Stimulated activated CD4-positive, alpha-beta T cell treated with anti-CD3 and anti-CD28 coated beads, Interleukin-12 subunit alpha, Interleukin-12 subunit beta, amount 100 ng/mL, for 24 hours (primary cell): ENCODE data around the gene SFSWAP.

Experiments
- DNase-seq, 2 experiments: peaks; one replicate each; pipeline ENCODE4 v3.0.0-alpha.2; 2020; ENCODE audit warnings: low read depth in 2 of 2

The SFSWAP gene

GRCh38 chr12:131833896-131834641, 123.2 kb downstream of the SFSWAP start:
- no peak for DNase-seq

- DNase-seq = no peak
Measured at GRCh38 chr12:131834798-131835615, 124.1 kb downstream of the SFSWAP start.

GRCh38 chr12:131835616-131836171, 124.8 kb downstream of the SFSWAP start:
- DNase-seq = no peak

- DNase-seq = no peak
Measured at GRCh38 chr12:131836193-131836592, 125.3 kb downstream of the SFSWAP start.

- DNase-seq = no peak
Measured at GRCh38 chr12:131836714-131837397, 126.0 kb downstream of the SFSWAP start.

GRCh38 chr12:131840643-131841416, 129.9 kb downstream of the SFSWAP start:
- no peak for DNase-seq

GRCh38 chr12:131841547-131841946, 130.7 kb downstream of the SFSWAP start:
- DNase-seq = no peak

GRCh38 chr12:131842169-131842568, 131.3 kb downstream of the SFSWAP start:
- DNase-seq = no peak

- DNase-seq = no peak
Measured at GRCh38 chr12:131843527-131843926, 132.6 kb downstream of the SFSWAP start.

- DNase-seq = no peak
Measured at GRCh38 chr12:131844140-131844539, 133.2 kb downstream of the SFSWAP start.

GRCh38 chr12:131844656-131845055, 133.8 kb downstream of the SFSWAP start:
- DNase-seq = no peak

GRCh38 chr12:131845121-131845520, 134.2 kb downstream of the SFSWAP start:
- no peak for DNase-seq

- DNase-seq = no peak
Measured at GRCh38 chr12:131847456-131847855, 136.6 kb downstream of the SFSWAP start.

GRCh38 chr12:131848753-131849152, 137.9 kb downstream of the SFSWAP start:
- no peak for DNase-seq
